ENCODE measurements around the gene ZNF691.
"Not testable (repeated sequence)": the region's sequence is repeated elsewhere in the genome, so short reads cannot be mapped to it uniquely, and the experiment has no call there.

DNA sequence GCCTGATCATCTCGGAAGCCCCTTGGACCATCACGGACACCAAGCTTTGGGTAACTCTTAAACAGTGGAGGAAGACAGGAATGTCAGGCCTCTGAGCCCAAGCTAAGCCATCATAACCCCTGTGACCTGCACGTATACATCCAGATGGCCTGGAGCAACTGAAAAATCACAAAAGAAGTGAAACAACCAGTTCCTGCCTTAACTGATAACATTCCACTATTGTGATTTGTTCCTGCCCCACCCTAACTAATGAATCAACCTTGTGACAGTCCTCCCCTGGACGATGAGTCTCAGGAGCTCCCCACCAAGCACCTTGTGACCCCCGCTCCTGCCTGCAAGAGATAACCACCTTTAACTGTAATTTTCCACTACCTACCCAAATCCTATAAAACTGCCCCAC lies 13.0 kb downstream of the ZNF691 start:
- TF ChIP-seq, protein P1, sequence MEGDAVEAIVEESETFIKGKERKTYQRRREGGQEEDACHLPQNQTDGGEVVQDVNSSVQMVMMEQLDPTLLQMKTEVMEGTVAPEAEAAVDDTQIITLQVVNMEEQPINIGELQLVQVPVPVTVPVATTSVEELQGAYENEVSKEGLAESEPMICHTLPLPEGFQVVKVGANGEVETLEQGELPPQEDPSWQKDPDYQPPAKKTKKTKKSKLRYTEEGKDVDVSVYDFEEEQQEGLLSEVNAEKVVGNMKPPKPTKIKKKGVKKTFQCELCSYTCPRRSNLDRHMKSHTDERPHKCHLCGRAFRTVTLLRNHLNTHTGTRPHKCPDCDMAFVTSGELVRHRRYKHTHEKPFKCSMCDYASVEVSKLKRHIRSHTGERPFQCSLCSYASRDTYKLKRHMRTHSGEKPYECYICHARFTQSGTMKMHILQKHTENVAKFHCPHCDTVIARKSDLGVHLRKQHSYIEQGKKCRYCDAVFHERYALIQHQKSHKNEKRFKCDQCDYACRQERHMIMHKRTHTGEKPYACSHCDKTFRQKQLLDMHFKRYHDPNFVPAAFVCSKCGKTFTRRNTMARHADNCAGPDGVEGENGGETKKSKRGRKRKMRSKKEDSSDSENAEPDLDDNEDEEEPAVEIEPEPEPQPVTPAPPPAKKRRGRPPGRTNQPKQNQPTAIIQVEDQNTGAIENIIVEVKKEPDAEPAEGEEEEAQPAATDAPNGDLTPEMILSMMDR (IDR thresholded peaks at IDR 0.05), result not testable (repeated sequence)
- TF ChIP-seq POLR2A (IDR thresholded peaks at IDR 0.05), result not testable (repeated sequence)

Data from testis (tissue), 2 donors.